Measurements from ENCODE around the gene RBM14. TPM values are rescaled to one million over a fixed set of nuclear protein-coding genes. Genes with fewer than 3 reads are reported as not detected.

Gene RBM14
- total RNA-seq (2022; extraction: Qiagen RNA extraction; ENCODE audit: low read depth) = 59.1 to 79.8 TPM (median 70.3 TPM) in 5 replicates

GRCh38 chr11:66616379-66617154, at the start of gene RBM14:
RBM14 (plus strand) TSS chr11:66616630; CDS start chr11:66616721, 91 bp downstream.

GRCh38 chr11:66568124-66568916, 48.1 kb upstream of the RBM14 start, which contains the start of gene CTSF:
CTSF (minus strand) TSS chr11:66568606; CDS start chr11:66568486, 120 bp downstream.

GRCh38 chr11:66592457-66593302, 23.8 kb upstream of the RBM14 start, which contains the start of the genes CCDC87 and CCS:
CCDC87 (minus strand) TSS chr11:66593063; CDS start chr11:66593015, 48 bp downstream.
CCS (plus strand) TSS chr11:66593185; CDS start chr11:66593262, 77 bp downstream.

GRCh38 chr11:66638177-66639065, 22.0 kb downstream of the RBM14 start, which contains the start of gene RBM4:
RBM4 (plus strand) TSS chr11:66638703; CDS start chr11:66639712, 1,009 bp downstream.

Other genes starting within 250 kb of the RBM14 start
- gene SLC29A2, start 244.9 kb upstream of the RBM14 start, total RNA-seq (2022; extraction: Qiagen RNA extraction; ENCODE audit: low read depth) = 2.6 to 5.4 TPM (median 4.9 TPM) in 5 replicates
- not detected in 5 replicates for gene NPAS4, start 195.6 kb upstream of the RBM14 start, total RNA-seq (2022; extraction: Qiagen RNA extraction; ENCODE audit: low read depth)
- gene MRPL11, start 177.8 kb upstream of the RBM14 start, total RNA-seq (2022; extraction: Qiagen RNA extraction; ENCODE audit: low read depth) = 87.3 to 129 TPM (median 112 TPM) in 5 replicates
- 4.3 to 6.6 TPM (median 5.7 TPM) in 5 replicates for gene PELI3, start 149.7 kb upstream of the RBM14 start, total RNA-seq (2022; extraction: Qiagen RNA extraction; ENCODE audit: low read depth)
- 48.5 to 54.5 TPM (median 51.5 TPM) in 5 replicates for gene DPP3, start 136.2 kb upstream of the RBM14 start, total RNA-seq (2022; extraction: Qiagen RNA extraction; ENCODE audit: low read depth)
- 8.5 to 11.3 TPM (median 9.7 TPM) in 5 replicates for gene BBS1, start 106.0 kb upstream of the RBM14 start, total RNA-seq (2022; extraction: Qiagen RNA extraction; ENCODE audit: low read depth)
- gene ZDHHC24, start 70.6 kb upstream of the RBM14 start, total RNA-seq (2022; extraction: Qiagen RNA extraction; ENCODE audit: low read depth) = 8.9 to 15.3 TPM (median 13.1 TPM) in 5 replicates
- 0.06 TPM in 1 of 5 replicates, not detected in the others for gene ACTN3, start 69.7 kb upstream of the RBM14 start, total RNA-seq (2022; extraction: Qiagen RNA extraction; ENCODE audit: low read depth)
- gene CTSF, start 48.0 kb upstream of the RBM14 start, total RNA-seq (2022; extraction: Qiagen RNA extraction; ENCODE audit: low read depth) = 31.1 to 41.6 TPM (median 32.4 TPM) in 5 replicates
- gene CCDC87, start 23.6 kb upstream of the RBM14 start, total RNA-seq (2022; extraction: Qiagen RNA extraction; ENCODE audit: low read depth) = 0.53 to 0.80 TPM (median 0.64 TPM) in 5 replicates
- 24.8 to 30.2 TPM (median 26.8 TPM) in 5 replicates for gene CCS, start 23.4 kb upstream of the RBM14 start, total RNA-seq (2022; extraction: Qiagen RNA extraction; ENCODE audit: low read depth)
- gene RBM4, start 22.1 kb downstream of the RBM14 start, total RNA-seq (2022; extraction: Qiagen RNA extraction; ENCODE audit: low read depth) = 133 to 148 TPM (median 141 TPM) in 5 replicates
- 19.2 to 21.8 TPM (median 21.7 TPM) in 5 replicates for gene RBM4B, start 61.3 kb downstream of the RBM14 start, total RNA-seq (2022; extraction: Qiagen RNA extraction; ENCODE audit: low read depth)
- gene SPTBN2, start 112.6 kb downstream of the RBM14 start, total RNA-seq (2022; extraction: Qiagen RNA extraction; ENCODE audit: low read depth) = 8.0 to 12.0 TPM (median 11.0 TPM) in 5 replicates
- gene RCE1, start 226.8 kb downstream of the RBM14 start, total RNA-seq (2022; extraction: Qiagen RNA extraction; ENCODE audit: low read depth) = 29.9 to 52.3 TPM (median 49.0 TPM) in 5 replicates
- gene LRFN4, start 240.4 kb downstream of the RBM14 start, total RNA-seq (2022; extraction: Qiagen RNA extraction; ENCODE audit: low read depth) = 61.5 to 101 TPM (median 79.8 TPM) in 5 replicates